Colonic mucosa (tissue), 4 donors: Measurements from ENCODE around the gene EFCAB6. TPM values are rescaled to one million over a fixed set of nuclear protein-coding genes. Genes with fewer than 3 reads are reported as not detected.

Experiments
- DNase-seq: peaks from one replicate; pipeline ENCODE4 v3.0.0-alpha.2; 2020
- H3K27ac ChIP-seq: fragments of 200-600 bp; one replicate; pipeline ENCODE4 v1.8.0; 2021
- H3K27me3 ChIP-seq: fragments of 200-600 bp; one replicate; pipeline ENCODE4 v1.8.0; 2021
- H3K36me3 ChIP-seq: fragments of 200-600 bp; one replicate; pipeline ENCODE4 v1.8.0; 2021
- H3K4me1 ChIP-seq: fragments of 200-600 bp; one replicate; pipeline ENCODE4 v1.8.0; 2021; ENCODE audit warnings: mild to moderate bottlenecking
- H3K4me3 ChIP-seq: fragments of 200-600 bp; one replicate; pipeline ENCODE4 v1.8.0; 2021
- H3K9ac ChIP-seq, 2 donors: one replicate each; pipeline ENCODE4 v1.7.0; 2013; ENCODE audit warnings: control low read depth in 2 of 2, low read depth in 2 of 2, low read length in 2 of 2
- H3K9me3 ChIP-seq: fragments of 200-600 bp; one replicate; pipeline ENCODE4 v1.8.0; 2021
- intact Hi-C: fragments of 100-400 bp; cut with DNase I; formaldehyde crosslinking; loops from one replicate; pipeline ENCODE4 v1.14.1; 2022
- total RNA-seq, 2 donors: library from RNA; stranded (reverse); fragmentation: NEBNext Ultra II Directional in 1 of 2; extraction: Animal tissue kit (Norgen Biotek cat#: 25700) in 1 of 2; gene quantifications; one replicate each; pipeline ENCODE4 v1.2.1, GENCODE V29; 2021
- TF ChIP-seq, protein P1 (sequence below): fragments of 200-600 bp; IDR thresholded peaks from one replicate; pipeline ENCODE4 v1.8.0; 2022; ENCODE audit warnings: antibody characterized with exemption, mild to moderate bottlenecking
- donor health status: healthy.
- donor health status: DM: no; HTN: no; CAD: no.
- donor health status: DM: no; HTN: no; CAD: no.

Gene EFCAB6
- total RNA-seq, 2 donors from 2014 or later = 0.35 to 0.80 TPM

DNA sequence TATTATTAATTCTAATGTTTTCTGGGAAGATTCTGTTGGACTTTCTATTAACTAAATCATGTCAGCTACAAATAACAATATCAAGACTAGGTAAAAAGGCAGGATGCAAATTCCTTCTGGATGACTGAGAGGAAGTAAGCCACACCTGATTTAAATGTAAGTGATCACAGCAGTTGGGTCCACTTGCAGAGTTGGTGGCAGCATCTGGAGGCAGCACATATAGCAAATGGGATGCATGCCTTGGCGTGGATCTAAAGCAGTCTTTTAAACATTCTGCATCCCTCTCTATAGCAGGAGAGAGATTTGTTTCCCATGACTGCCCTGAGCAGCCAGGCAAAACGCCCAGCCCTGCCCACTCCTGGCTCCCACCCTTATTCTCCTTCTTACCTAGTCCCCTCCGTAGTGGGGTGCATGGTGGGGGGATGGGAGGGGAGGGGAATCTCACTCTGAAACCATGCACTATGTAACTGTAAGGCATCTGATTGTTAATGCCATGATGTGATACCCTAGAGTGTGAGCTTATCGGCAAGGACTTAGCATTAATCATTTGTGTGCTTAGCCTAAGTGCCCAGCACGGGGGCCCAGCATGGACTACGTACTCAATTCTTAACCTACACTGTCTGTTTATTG lies 130.3 kb downstream of the EFCAB6 start:
- DNase-seq = no peak
- no peak overlapping the region for H3K27ac ChIP-seq
- no peaks in the 10 kb centered on the region for H3K4me1 ChIP-seq
- no peak overlapping the region for H3K4me3 ChIP-seq
- intact Hi-C loops = no loop called here
- TF ChIP-seq, protein P1, sequence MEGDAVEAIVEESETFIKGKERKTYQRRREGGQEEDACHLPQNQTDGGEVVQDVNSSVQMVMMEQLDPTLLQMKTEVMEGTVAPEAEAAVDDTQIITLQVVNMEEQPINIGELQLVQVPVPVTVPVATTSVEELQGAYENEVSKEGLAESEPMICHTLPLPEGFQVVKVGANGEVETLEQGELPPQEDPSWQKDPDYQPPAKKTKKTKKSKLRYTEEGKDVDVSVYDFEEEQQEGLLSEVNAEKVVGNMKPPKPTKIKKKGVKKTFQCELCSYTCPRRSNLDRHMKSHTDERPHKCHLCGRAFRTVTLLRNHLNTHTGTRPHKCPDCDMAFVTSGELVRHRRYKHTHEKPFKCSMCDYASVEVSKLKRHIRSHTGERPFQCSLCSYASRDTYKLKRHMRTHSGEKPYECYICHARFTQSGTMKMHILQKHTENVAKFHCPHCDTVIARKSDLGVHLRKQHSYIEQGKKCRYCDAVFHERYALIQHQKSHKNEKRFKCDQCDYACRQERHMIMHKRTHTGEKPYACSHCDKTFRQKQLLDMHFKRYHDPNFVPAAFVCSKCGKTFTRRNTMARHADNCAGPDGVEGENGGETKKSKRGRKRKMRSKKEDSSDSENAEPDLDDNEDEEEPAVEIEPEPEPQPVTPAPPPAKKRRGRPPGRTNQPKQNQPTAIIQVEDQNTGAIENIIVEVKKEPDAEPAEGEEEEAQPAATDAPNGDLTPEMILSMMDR = no peak
- no peaks in the 10 kb centered on the region for H3K9me3 ChIP-seq
- H3K9ac ChIP-seq = no peak overlapping the region
- no peaks in the 10 kb centered on the region for H3K36me3 ChIP-seq
- H3K27me3 ChIP-seq = no peaks in the 10 kb centered on the region

DNA sequence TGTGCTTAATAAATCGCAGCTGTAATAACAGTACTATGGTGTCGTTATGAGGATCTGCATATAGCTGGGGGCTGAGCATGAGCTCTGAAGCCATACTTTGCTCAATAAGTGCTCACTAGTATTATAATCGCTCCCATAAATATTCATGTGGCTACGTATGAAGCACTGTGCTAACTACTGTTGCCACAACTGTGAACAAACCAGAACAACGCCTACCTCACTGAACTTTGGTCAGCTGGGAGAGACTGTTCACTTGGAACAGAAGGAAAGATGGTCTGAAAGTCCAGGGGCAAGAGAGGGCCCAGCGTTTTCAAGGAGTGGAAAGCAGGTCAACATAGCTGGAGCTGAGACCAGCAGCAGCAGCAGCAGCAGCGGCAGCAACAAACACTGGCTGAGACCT lies 141.6 kb downstream of the EFCAB6 start:
- DNase-seq = peak; percentile 46
- Histone ChIP-seq H3K9ac (no peak overlapping the region), H3K36me3 (no peaks in the 10 kb centered on the region), H3K27ac (no peak overlapping the region), H3K9me3 (no peaks in the 10 kb centered on the region), H3K4me1 (no peaks in the 10 kb centered on the region), H3K4me3 (no peak overlapping the region), H3K27me3 (no peaks in the 10 kb centered on the region)
- TF ChIP-seq, protein P1 = no peak
- intact Hi-C loops = no loop called here

DNA sequence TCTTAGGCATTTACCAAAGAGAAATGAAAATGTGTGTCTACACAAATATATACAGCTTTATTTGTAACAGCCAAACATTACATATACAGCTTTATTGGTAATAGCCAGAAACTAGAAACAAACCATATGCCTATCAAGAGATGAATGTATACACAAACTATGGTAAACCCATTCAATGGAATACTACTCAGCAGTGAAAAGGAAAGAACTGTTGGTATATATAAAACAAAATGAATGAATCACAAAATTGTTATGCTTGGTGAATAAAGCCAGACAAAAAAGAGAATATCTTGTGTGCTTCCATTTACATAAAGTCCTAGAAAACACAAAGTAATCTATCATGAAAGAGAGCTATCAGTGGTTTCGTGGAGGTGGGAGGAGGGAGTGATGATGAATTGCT lies 142.9 kb downstream of the EFCAB6 start:
- H3K9ac ChIP-seq = no peak overlapping the region
- H3K27me3 ChIP-seq = no peaks in the 10 kb centered on the region
- no peak for DNase-seq
- H3K4me1 ChIP-seq = no peaks in the 10 kb centered on the region
- intact Hi-C loops = no loop called here
- no peaks in the 10 kb centered on the region for H3K9me3 ChIP-seq
- H3K27ac ChIP-seq = no peak overlapping the region
- H3K4me3 ChIP-seq = no peak overlapping the region
- no peaks in the 10 kb centered on the region for H3K36me3 ChIP-seq
- TF ChIP-seq, protein P1 = no peak

DNA sequence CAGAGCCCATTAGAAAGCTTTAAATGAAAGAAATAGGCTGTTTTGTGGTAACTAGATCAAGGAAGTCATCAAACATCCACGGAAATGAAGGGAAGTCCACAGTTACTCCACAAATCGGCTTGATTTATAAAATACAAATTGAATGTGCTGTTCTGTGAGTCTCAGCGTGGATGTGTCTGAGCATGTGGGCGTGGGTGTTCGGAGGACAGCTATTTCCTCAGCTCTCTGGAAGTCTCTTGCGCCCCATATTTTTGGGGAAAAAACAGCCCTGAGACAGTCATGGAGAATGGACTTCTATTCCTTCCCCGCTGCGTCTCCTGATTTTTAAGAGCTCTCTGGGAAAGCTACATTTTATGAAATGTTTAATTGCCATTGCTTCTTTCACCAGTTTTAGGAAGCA lies 144.4 kb downstream of the EFCAB6 start:
- Histone ChIP-seq H3K4me3 (no peak overlapping the region), H3K27me3 (no peaks in the 10 kb centered on the region), H3K36me3 (no peaks in the 10 kb centered on the region), H3K27ac (no peak overlapping the region), H3K4me1 (no peaks in the 10 kb centered on the region), H3K9ac (no peak overlapping the region), H3K9me3 (no peaks in the 10 kb centered on the region)
- intact Hi-C loops = no loop called here
- no peak for DNase-seq
- TF ChIP-seq, protein P1 = no peak

DNA sequence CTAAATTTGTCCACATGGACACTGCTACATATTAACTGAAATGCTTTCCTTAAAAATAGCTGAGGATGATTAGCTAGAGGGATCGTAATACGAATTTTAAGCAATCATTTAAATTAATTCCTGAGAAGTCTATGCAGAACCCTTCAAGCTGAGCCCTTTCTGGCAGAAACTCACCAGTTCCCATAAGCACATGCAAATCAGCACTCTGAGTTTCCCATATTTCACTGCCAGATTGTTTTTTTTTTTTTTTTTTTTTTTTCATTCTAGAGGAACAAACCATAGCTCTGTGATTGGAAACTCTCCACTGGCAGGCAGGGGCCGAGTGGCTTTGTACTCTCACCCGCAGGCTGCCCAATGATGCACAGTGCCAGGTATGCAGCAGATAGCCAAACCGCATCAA lies 145.6 kb downstream of the EFCAB6 start:
- Histone ChIP-seq H3K27ac (no peak overlapping the region), H3K9ac (no peak overlapping the region), H3K36me3 (no peaks in the 10 kb centered on the region), H3K4me1 (no peaks in the 10 kb centered on the region), H3K27me3 (no peaks in the 10 kb centered on the region), H3K4me3 (no peak overlapping the region), H3K9me3 (no peaks in the 10 kb centered on the region)
- TF ChIP-seq, protein P1 = no peak
- DNase-seq = no peak
- intact Hi-C loops = no loop called here
